Hepatocyte (in vitro differentiated cells): ENCODE data around the gene FBXL13. TPM values are rescaled to one million over a fixed set of nuclear protein-coding genes. Genes with fewer than 3 reads are reported as not detected.

Source experiments
- DNase-seq: peaks from one replicate; pipeline ENCODE4 v3.0.0-alpha.2; 2016; ENCODE audit warnings: low spot score
- H2AFZ ChIP-seq: fragments of 200-600 bp; sonication (generic); 2 replicates; pipeline ENCODE4 v1.6.0; 2016; ENCODE audit warnings: antibody characterized with exemption, mild to moderate bottlenecking
- H3K27ac ChIP-seq: fragments of 200-600 bp; sonication (generic); 2 replicates; pipeline ENCODE4 v1.5.1; 2016; ENCODE audit warnings: mild to moderate bottlenecking
- H3K27me3 ChIP-seq: fragments of 200-600 bp; sonication (generic); 2 replicates; pipeline ENCODE4 v1.6.1; 2016
- H3K36me3 ChIP-seq: fragments of 200-600 bp; sonication (generic); replicated peaks from 2 replicates; pipeline ENCODE4 v1.5.1; 2016; ENCODE audit warnings: low read depth; ENCODE audit not compliant: insufficient read depth
- H3K4me1 ChIP-seq: fragments of 200-600 bp; sonication (generic); 2 replicates; pipeline ENCODE4 v1.5.1; 2016; ENCODE audit warnings: mild to moderate bottlenecking, moderate library complexity; ENCODE audit not compliant: insufficient read depth
- H3K4me2 ChIP-seq: fragments of 200-600 bp; sonication (generic); 2 replicates; pipeline ENCODE4 v1.6.0; 2016
- H3K4me3 ChIP-seq: fragments of 200-600 bp; sonication (generic); 2 replicates; pipeline ENCODE4 v1.5.1; 2016; ENCODE audit warnings: mild to moderate bottlenecking
- H3K79me2 ChIP-seq: fragments of 200-600 bp; sonication (generic); 2 replicates; pipeline ENCODE4 v1.6.0; 2017; ENCODE audit warnings: mild to moderate bottlenecking
- H3K9me2 ChIP-seq: fragments of 200-600 bp; sonication (generic); replicated peaks from 2 replicates; pipeline ENCODE4 v1.6.0; 2017; ENCODE audit warnings: mild to moderate bottlenecking; ENCODE audit not compliant: insufficient read depth
- H3K9me3 ChIP-seq: fragments of 200-600 bp; sonication (generic); 2 replicates; pipeline ENCODE4 v1.5.1; 2016; ENCODE audit warnings: low read depth, mild to moderate bottlenecking
- H4K20me1 ChIP-seq: fragments of 200-600 bp; sonication (generic); 2 replicates; pipeline ENCODE4 v1.6.0; 2016; ENCODE audit warnings: mild to moderate bottlenecking; ENCODE audit not compliant: insufficient read depth, poor library complexity, severe bottlenecking
- CTCF ChIP-seq: fragments of 200-600 bp; sonication (generic); IDR thresholded peaks from 2 replicates; pipeline ENCODE4 v1.5.1; 2016; ENCODE audit warnings: antibody characterized with exemption, mild to moderate bottlenecking; ENCODE audit not compliant: poor library complexity
- EZH2 ChIP-seq: fragments of 200-600 bp; sonication (generic); IDR thresholded peaks from 2 replicates; pipeline ENCODE4 v1.6.1; 2016; ENCODE audit warnings: antibody characterized with exemption, mild to moderate bottlenecking, borderline replicate concordance
- EZH2phosphoT487 ChIP-seq: fragments of 200-600 bp; sonication (generic); IDR thresholded peaks from one replicate; pipeline ENCODE4 v1.6.1; 2018; ENCODE audit warnings: antibody characterized with exemption, mild to moderate bottlenecking, low read depth, moderate library complexity; ENCODE audit not compliant: unreplicated experiment, severe bottlenecking
- WGBS: methylation state at CpG from one replicate; pipeline ENCODE4 v1.1.6; 2016; ENCODE audit warnings: low lambda C conversion rate; ENCODE audit errors: missing lambda C conversion rate; 5-methylcytosine and 5-hydroxymethylcytosine counted together
- polyA plus RNA-seq: library from polyadenylated mRNA; unstranded; fragments of >200 nt; fragmentation: Nextera tagmentation; extraction: Ambion mirVana; gene quantifications from 2 replicates; pipeline ENCODE4 v1.2.1, GENCODE V29; 2016
- total RNA-seq: library from RNA; depleted of rRNA; stranded (reverse); fragments of >200 nt; gene quantifications from 2 replicates; pipeline ENCODE4 v1.2.3, GENCODE V29; 2014

FBXL13 gene
- total and polyA plus RNA-seq, 2 experiments from 2014 or later = 0.30 to 1.8 TPM

- no peak overlapping the region for H2AFZ ChIP-seq
- DNase-seq = no peak
- no peaks in the 10 kb centered on the region for H3K36me3 ChIP-seq
- no peaks in the 10 kb centered on the region for H3K79me2 ChIP-seq
- H3K9me3 ChIP-seq = no peaks in the 10 kb centered on the region
- no peak overlapping the region for H3K4me3 ChIP-seq
- H3K4me2 ChIP-seq = no peak overlapping the region
- no peak overlapping the region for H3K27ac ChIP-seq
- no peaks in the 10 kb centered on the region for H4K20me1 ChIP-seq
- no peaks in the 10 kb centered on the region for H3K27me3 ChIP-seq
- H3K9me2 ChIP-seq = no peaks in the 10 kb centered on the region
- TF ChIP-seq EZH2phosphoT487 (no peak), EZH2 (no peak), CTCF (no peak)
- no peaks in the 10 kb centered on the region for H3K4me1 ChIP-seq
Observed at GRCh38 chr7:103116991-103117390, 42.4 kb upstream of the FBXL13 start.

- H3K4me3 ChIP-seq = no peak overlapping the region
- H3K27me3 ChIP-seq = no peaks in the 10 kb centered on the region
- H3K4me2 ChIP-seq = no peak overlapping the region
- no peaks in the 10 kb centered on the region for H3K36me3 ChIP-seq
- H3K4me1 ChIP-seq = no peaks in the 10 kb centered on the region
- DNase-seq = no peak
- no peak for TF ChIP-seq EZH2phosphoT487
- H4K20me1 ChIP-seq = no peaks in the 10 kb centered on the region
- WGBS = 93% methylated on average over 1 of the region's 1 CpG
- H3K9me2 ChIP-seq = no peaks in the 10 kb centered on the region
- H3K27ac ChIP-seq = no peak overlapping the region
- no peak overlapping the region for H2AFZ ChIP-seq
- no peaks in the 10 kb centered on the region for H3K9me3 ChIP-seq
- no peaks in the 10 kb centered on the region for H3K79me2 ChIP-seq
Observed at GRCh38 chr7:103116511-103116910, 41.9 kb upstream of the FBXL13 start.

GRCh38 chr7:103115771-103116170 is 41.2 kb upstream of the FBXL13 start:
- TF ChIP-seq EZH2phosphoT487 = no peak
- TF ChIP-seq CTCF = no peak
- no peak for TF ChIP-seq EZH2
- 95% methylated on average over 4 of the region's 4 CpGs for whole genome bisulfite sequencing
- no peak for DNase-seq

GRCh38 chr7:103114576-103115008 is 40.0 kb upstream of the FBXL13 start:
- Histone ChIP-seq H3K4me1 (no peaks in the 10 kb centered on the region), H4K20me1 (no peaks in the 10 kb centered on the region)

More at GRCh38 chr7:103115771-103116170, 41.2 kb upstream of the FBXL13 start:
- Histone ChIP-seq H3K4me3 (no peak overlapping the region), H3K9me2 (no peaks in the 10 kb centered on the region), H2AFZ (no peak overlapping the region), H3K4me2 (no peak overlapping the region), H3K4me1 (no peaks in the 10 kb centered on the region), H3K36me3 (no peaks in the 10 kb centered on the region), H3K9me3 (no peaks in the 10 kb centered on the region), H3K27me3 (no peaks in the 10 kb centered on the region), H3K79me2 (no peaks in the 10 kb centered on the region), H3K27ac (no peak overlapping the region), H4K20me1 (no peaks in the 10 kb centered on the region)

More at GRCh38 chr7:103114576-103115008, 40.0 kb upstream of the FBXL13 start:
- 68% methylated on average over 1 of the region's 1 CpG for WGBS
- Histone ChIP-seq H3K79me2 (no peaks in the 10 kb centered on the region), H3K4me2 (no peak overlapping the region), H3K27me3 (no peaks in the 10 kb centered on the region), H3K36me3 (no peaks in the 10 kb centered on the region), H3K4me3 (no peak overlapping the region), H2AFZ (no peak overlapping the region), H3K27ac (no peak overlapping the region), H3K9me2 (no peaks in the 10 kb centered on the region), H3K9me3 (no peaks in the 10 kb centered on the region)
- no peak for TF ChIP-seq CTCF
- TF ChIP-seq EZH2 = no peak
- no peak for TF ChIP-seq EZH2phosphoT487
- no peak for DNase-seq
